Right atrium auricular region (tissue), 2 donors: Measurements from ENCODE around the gene HCN2. TPM values are rescaled to one million over a fixed set of nuclear protein-coding genes. Genes with fewer than 3 reads are reported as not detected.

Source experiments
- DNase-seq: peaks from one replicate; pipeline ENCODE4 v3.0.0-alpha.2; 2019; ENCODE audit warnings: low spot score
- H3K27ac ChIP-seq, 2 donors: fragments of 200-600 bp; sonication (generic); 1 replicate in 1 of 2; 2 replicates in 1 of 2; pipeline ENCODE4 v1.5.1; 2016 to 2019
- H3K27me3 ChIP-seq, 2 donors: fragments of 200-600 bp; sonication (generic); one replicate each; pipeline versions ENCODE4 v1.5.1 to v1.6.0; 2017 to 2019
- H3K36me3 ChIP-seq: fragments of 200-600 bp; sonication (generic); one replicate; pipeline ENCODE4 v1.5.1; 2016
- H3K4me1 ChIP-seq, 2 donors: fragments of 200-600 bp; sonication (generic); one replicate each; pipeline versions ENCODE4 v1.5.1 to v1.6.0; 2017 to 2019
- H3K4me3 ChIP-seq, 2 donors: fragments of 200-600 bp; sonication (generic); 1 replicate in 1 of 2; 2 replicates in 1 of 2; pipeline ENCODE4 v1.5.1; 2017 to 2019; ENCODE audit warnings: mild to moderate bottlenecking in 1 of 2, moderate library complexity in 1 of 2
- H3K9me3 ChIP-seq, 2 donors: fragments of 200-600 bp; sonication (generic); one replicate each; pipeline ENCODE4 v1.5.1; 2019
- CTCF ChIP-seq, 2 donors: fragments of 200-600 bp; sonication (generic); IDR thresholded peaks; one replicate each; pipeline ENCODE4 v1.5.1; 2019; ENCODE audit warnings: antibody characterized with exemption in 2 of 2
- total RNA-seq, 2 donors: library from RNA; depleted of rRNA; stranded (reverse); fragments of >200 nt; gene quantifications; one replicate each; pipeline ENCODE4 v1.1.0, GENCODE V29; 2016

Gene HCN2
- total RNA-seq, 2 donors from 2014 or later: 1.4 to 11.1 TPM

GRCh38 chr19:633068-633785 is 43.5 kb downstream of the HCN2 start, which contains the start of gene POLRMT:
Gene POLRMT (minus strand): TSS chr19:633537. CDS start chr19:633512, 25 bp downstream.
- Histone ChIP-seq H3K36me3 (peaks cover 10% of the 10 kb centered on the region), H3K9me3 (no peaks in the 10 kb centered on the region), H3K4me3 (peak within 1 kb of the TSS; percentile 92 to 96), H3K27ac (peak within 1 kb of the TSS; percentile 63 to 72), H3K27me3 (no peaks in the 10 kb centered on the region), H3K4me1 (peaks cover 0 to 20% of the 10 kb centered on the region in 2 donors)
- TF ChIP-seq CTCF (IDR thresholded peaks at IDR 0.05): no peak
- peak; percentile 99 for DNase-seq

GRCh38 chr19:633786-634639 is 44.3 kb downstream of the HCN2 start:
- TF ChIP-seq CTCF (IDR thresholded peaks at IDR 0.05): no peak

GRCh38 chr19:634975-635652 is 45.4 kb downstream of the HCN2 start:
- no peak for TF ChIP-seq CTCF (IDR thresholded peaks at IDR 0.05)
- DNase-seq: no peak
- H3K4me1 ChIP-seq: peaks cover 0 to 32% of the 10 kb centered on the region in 2 donors

More at GRCh38 chr19:633786-634639, 44.3 kb downstream of the HCN2 start:
- H3K27ac ChIP-seq: peak overlapping the region; percentile 62 to 63
- peak overlapping the region; percentile 92 to 96 for H3K4me3 ChIP-seq
- H3K4me1 ChIP-seq: peaks cover 0 to 25% of the 10 kb centered on the region in 2 donors
- no peaks in the 10 kb centered on the region for H3K27me3 ChIP-seq
- H3K36me3 ChIP-seq: peaks cover 6% of the 10 kb centered on the region
- H3K9me3 ChIP-seq: no peaks in the 10 kb centered on the region
- DNase-seq: no peak

GRCh38 chr19:638906-639252 is 49.2 kb downstream of the HCN2 start:
- Histone ChIP-seq H3K4me1 (peaks cover 0 to 21% of the 10 kb centered on the region in 2 donors), H3K9me3 (no peaks in the 10 kb centered on the region), H3K27me3 (no peaks in the 10 kb centered on the region), H3K36me3 (no peaks in the 10 kb centered on the region), H3K4me3 (peak overlapping the region; percentile 24 to 56), H3K27ac (no peak overlapping the region)
- DNase-seq: no peak
- no peak for TF ChIP-seq CTCF (IDR thresholded peaks at IDR 0.05)

More at GRCh38 chr19:634975-635652, 45.4 kb downstream of the HCN2 start:
- Histone ChIP-seq H3K27ac (no peak overlapping the region), H3K9me3 (no peaks in the 10 kb centered on the region), H3K27me3 (no peaks in the 10 kb centered on the region), H3K36me3 (no peaks in the 10 kb centered on the region), H3K4me3 (no peak overlapping the region)

GRCh38 chr19:639253-640160 is 49.8 kb downstream of the HCN2 start, which contains the start of gene FGF22:
Gene FGF22 (plus strand): TSS chr19:639879. CDS start chr19:639926, 47 bp downstream.
- no peaks in the 10 kb centered on the region for H3K9me3 ChIP-seq
- peak within 1 kb of the TSS in 1 of 2 donors; percentile 22 for H3K27ac ChIP-seq
- H3K36me3 ChIP-seq: no peaks in the 10 kb centered on the region
- no peak for TF ChIP-seq CTCF (IDR thresholded peaks at IDR 0.05)
- H3K4me3 ChIP-seq: peak within 1 kb of the TSS; percentile 29 to 56
- peak; percentile 93 for DNase-seq
- H3K27me3 ChIP-seq: no peaks in the 10 kb centered on the region
- H3K4me1 ChIP-seq: peaks cover 0 to 15% of the 10 kb centered on the region in 2 donors
